GM19467 (cell line): ENCODE data around the gene LSM14B.

ENCODE experiments used
- ATAC-seq: cut with Tn5 transposase; IDR thresholded peaks from one replicate; pipeline ENCODE4 v1.9.1; 2021; ENCODE audit warnings: mild to moderate bottlenecking, moderate library complexity; ENCODE audit not compliant: unreplicated experiment

The LSM14B gene

GRCh38 chr20:62160876-62161275 is 38.6 kb downstream of the LSM14B start:
- ATAC-seq = no peak

GRCh38 chr20:62161347-62161746 is 39.1 kb downstream of the LSM14B start:
- ATAC-seq = no peak

GRCh38 chr20:62162765-62163484 is 40.6 kb downstream of the LSM14B start:
- ATAC-seq = no peak

- ATAC-seq = no peak
Observed at GRCh38 chr20:62163485-62163865, 41.2 kb downstream of the LSM14B start.

- no peak for ATAC-seq
Observed at GRCh38 chr20:62163986-62164762, 41.9 kb downstream of the LSM14B start.

GRCh38 chr20:62164879-62165761 is 42.8 kb downstream of the LSM14B start:
- ATAC-seq = no peak

- no peak for ATAC-seq
Observed at GRCh38 chr20:62165762-62166399, 43.6 kb downstream of the LSM14B start.

GRCh38 chr20:62167474-62167873 is 45.2 kb downstream of the LSM14B start:
- ATAC-seq = no peak

- no peak for ATAC-seq
Observed at GRCh38 chr20:62168061-62168460, 45.8 kb downstream of the LSM14B start.

- no peak for ATAC-seq
Observed at GRCh38 chr20:62168890-62169435, 46.7 kb downstream of the LSM14B start.

GRCh38 chr20:62170536-62170935 is 48.3 kb downstream of the LSM14B start:
- no peak for ATAC-seq

GRCh38 chr20:62171245-62171644 is 49.0 kb downstream of the LSM14B start:
- no peak for ATAC-seq

- ATAC-seq = no peak
Observed at GRCh38 chr20:62172666-62173065, 50.4 kb downstream of the LSM14B start.

- no peak for ATAC-seq
Observed at GRCh38 chr20:62174021-62174804, 51.9 kb downstream of the LSM14B start.

GRCh38 chr20:62174870-62175624 is 52.8 kb downstream of the LSM14B start:
- no peak for ATAC-seq

- no peak for ATAC-seq
Observed at GRCh38 chr20:62175711-62176110, 53.4 kb downstream of the LSM14B start.

- no peak for ATAC-seq
Observed at GRCh38 chr20:62176866-62177265, 54.6 kb downstream of the LSM14B start.

- no peak for ATAC-seq
Observed at GRCh38 chr20:62177307-62177706, 55.0 kb downstream of the LSM14B start.
